Measurements from ENCODE around the gene MCC.

DNA sequence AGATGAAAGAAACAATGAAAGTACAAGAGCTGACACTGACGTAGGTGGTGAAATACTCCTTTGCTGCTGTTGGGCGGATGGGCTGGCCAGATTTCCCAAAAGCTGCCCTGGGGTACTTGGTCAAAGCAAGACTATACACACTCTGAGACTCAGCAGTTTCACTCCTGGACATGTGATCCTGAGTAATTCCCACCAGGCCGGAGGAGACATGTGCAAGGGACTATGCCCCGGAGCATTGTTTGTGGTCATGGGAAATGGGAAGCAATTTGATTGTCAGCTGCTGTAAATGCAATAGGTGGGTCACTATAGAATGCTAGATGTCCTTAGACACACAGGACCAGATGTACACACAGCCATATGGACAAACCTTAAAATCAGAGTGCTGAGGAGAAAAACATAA is 395.6 kb downstream of the MCC start:
- TF ChIP-seq, protein P1, sequence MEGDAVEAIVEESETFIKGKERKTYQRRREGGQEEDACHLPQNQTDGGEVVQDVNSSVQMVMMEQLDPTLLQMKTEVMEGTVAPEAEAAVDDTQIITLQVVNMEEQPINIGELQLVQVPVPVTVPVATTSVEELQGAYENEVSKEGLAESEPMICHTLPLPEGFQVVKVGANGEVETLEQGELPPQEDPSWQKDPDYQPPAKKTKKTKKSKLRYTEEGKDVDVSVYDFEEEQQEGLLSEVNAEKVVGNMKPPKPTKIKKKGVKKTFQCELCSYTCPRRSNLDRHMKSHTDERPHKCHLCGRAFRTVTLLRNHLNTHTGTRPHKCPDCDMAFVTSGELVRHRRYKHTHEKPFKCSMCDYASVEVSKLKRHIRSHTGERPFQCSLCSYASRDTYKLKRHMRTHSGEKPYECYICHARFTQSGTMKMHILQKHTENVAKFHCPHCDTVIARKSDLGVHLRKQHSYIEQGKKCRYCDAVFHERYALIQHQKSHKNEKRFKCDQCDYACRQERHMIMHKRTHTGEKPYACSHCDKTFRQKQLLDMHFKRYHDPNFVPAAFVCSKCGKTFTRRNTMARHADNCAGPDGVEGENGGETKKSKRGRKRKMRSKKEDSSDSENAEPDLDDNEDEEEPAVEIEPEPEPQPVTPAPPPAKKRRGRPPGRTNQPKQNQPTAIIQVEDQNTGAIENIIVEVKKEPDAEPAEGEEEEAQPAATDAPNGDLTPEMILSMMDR (IDR thresholded peaks at IDR 0.05), result no peak
- no peak for TF ChIP-seq POLR2A (IDR thresholded peaks at IDR 0.05)
